Measurements from ENCODE around the gene SYCP2L.
"Not testable (repeated sequence)": the region's sequence is repeated elsewhere in the genome, so short reads cannot be mapped to it uniquely, and the experiment has no call there.

SYCP2L gene

DNA sequence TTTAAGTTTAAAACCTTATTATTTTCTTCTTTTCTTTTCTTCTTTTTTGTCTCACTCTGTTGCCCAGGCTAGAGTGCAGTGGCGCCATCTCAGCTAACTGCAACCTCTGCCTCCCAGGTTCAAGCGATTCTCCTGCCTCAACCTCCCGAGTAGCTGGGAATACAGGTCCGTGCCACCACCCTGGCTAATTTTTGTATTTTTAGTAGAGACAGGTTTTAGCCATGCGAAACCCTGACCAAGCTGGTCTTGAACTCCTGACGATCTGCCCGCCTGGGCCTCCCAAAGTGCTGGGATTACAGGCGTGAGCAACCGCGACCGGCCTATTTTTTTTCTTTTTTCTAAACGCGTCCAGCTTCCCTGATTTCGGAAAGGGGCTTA, 4.6 kb upstream of the SYCP2L start:
- not testable (repeated sequence) for DNase-seq

DNA sequence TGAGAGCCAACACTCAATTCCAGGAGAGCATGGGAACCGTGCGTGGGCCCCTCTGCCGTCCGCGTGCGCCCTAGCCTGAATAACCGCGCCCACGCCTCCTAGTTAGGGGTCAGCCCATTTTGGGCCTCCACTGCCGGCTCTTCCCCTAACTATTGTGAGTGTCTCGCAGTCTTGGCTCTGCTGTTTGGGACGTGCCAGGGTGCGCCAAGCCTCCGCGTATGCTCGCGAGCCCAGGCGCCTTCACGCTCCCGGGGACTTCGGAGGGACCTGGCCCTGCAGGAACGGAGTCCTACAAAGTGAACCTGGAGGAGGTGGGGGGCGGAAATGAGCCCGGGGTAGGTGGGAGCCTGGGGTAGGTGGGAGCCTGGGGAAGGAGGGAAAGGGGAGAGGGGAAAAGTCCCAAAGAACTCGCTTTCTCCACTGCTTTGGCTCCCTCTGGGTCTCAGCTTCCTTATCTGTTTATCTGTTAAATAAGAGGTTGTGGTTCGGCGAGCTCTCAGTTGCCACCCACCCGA, 4.1 kb upstream of the SYCP2L start:
- DNase-seq = no peak

DNA sequence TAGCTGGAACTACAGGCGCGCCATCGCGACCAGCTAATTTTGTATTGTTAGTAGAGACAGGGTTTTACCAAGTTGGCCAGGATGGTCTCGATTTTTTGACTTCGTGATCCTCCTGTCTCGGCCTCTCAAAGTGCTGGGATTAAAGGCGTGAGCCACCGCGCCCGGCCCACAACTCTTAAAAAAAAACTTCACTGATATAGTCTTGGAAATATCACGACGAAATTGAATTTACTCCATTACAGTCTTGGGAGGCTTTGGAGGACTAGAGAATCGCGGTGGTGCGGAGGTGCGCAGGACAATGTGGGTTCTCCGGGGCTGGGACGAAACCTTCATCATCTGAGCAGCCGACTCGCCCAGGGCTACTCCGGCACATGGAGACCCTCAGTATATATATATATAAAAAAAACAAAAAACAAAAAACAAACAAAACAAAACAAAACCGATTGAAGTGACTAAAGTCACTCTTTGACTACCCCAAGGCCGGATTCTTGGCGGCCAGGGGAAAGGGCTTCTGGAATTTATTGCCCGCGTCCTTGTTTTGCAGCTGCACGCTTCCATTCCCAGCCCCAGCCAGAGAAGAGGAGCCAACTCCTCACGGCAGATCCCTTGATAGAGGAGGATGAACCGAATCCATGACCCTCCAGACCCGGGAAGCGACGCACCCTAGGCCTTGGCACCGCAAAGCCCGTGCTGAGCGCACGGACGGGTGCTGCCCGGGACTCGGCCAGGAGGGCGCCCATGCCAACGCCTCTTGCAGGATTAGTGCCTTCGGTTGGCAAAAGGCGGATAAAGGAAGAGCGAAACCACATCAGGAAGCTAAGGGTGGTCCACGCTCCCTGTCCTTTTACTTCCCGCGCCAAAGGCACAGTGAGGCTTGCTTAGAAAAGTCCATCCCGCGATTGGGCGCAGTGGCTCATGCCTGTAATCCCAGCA, 3.3 kb upstream of the SYCP2L start:
- DNase-seq = no peak

DNA sequence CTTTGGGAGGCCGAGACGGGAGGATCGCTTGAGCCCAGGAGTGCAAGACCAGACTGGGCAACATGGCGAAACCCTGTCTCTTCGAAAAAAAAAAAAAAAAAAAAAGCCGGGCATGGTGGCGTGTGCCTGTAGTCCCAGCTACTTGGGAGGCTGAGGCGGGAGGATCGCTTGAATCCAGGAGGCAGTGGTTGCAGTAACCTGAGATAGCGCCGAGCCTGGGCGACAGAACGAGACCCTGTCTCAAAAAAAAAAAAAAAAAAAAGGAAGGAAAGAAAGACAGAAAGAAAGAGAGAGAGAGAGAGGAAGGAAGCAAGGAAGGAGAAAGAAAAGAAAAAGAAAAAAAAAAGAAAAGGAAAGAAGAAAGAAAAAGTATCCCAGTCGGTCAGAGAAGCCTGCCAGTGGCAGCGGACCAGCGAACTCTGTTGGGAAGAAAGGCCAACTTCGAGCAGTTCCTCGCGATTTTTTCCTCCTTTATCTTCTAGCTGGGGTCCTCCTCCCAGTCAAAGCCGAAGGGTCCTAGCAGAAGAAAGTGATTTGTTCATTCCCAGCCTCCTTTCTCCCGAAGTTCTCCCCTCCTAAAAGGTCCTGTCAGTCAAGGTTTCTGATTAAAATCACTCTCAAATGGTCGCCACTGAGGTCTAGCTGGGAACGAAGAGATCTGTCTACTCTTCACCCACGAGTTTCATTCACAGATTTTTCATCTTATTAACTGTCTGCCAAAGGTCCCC, 2.4 kb upstream of the SYCP2L start:
- no peak for DNase-seq

DNA sequence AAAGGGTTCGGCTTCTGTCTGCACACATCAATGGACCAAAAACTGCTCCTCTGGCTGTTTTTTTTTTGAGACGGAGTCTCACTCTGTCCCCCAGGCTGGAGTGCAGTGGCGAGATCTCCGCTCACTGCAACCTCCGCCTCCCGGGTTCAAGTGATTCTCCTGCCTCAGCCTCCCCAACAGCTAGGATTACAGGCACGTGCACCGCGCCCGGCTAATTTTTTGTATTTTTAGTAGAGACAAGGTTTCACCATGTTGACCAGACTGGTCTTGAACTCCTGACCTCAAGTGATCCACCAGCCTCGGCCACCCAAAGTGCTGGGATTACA, 524 bp upstream of the SYCP2L start:
- DNase-seq = not testable (repeated sequence)

DNA sequence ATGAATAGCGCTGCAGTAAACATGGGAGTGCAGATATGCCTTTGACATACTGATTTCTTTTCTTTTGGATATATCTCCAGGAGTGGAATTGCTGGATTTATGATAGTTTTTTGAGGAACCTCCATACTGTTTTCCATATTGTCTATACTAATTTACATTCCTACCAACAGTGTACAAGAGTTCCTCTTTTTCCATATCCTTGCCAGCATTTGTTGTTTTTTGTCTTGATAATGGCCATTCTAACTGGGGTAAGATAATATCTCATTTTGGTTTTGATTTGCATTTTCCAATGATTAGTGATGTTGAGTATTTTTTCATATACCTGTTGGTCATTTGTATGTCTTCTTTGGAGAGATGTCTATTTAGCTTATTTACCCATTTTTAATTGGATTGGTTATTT, 3.3 kb downstream of the SYCP2L start:
- DNase-seq = no peak

DNA sequence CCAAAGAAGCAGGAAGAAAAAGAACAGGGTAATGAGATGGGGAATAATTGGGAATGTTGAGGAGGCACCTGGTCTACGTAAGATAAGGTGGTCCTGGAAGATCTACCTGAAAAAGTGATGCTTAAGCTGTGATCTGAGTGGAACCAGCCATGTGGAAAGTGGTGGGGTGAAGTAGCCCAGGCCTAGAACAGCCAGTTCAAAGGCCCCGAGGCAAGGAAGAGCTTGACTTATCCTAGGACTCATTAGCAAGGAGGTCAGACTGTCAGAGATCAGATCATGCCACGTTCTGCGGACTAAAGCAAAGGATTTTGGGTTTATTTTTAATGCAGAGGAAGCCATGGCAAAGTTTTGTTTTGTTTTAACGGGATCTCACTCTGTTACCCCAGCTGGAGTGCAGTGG, 5.1 kb downstream of the SYCP2L start:
- DNase-seq = no peak

DNA sequence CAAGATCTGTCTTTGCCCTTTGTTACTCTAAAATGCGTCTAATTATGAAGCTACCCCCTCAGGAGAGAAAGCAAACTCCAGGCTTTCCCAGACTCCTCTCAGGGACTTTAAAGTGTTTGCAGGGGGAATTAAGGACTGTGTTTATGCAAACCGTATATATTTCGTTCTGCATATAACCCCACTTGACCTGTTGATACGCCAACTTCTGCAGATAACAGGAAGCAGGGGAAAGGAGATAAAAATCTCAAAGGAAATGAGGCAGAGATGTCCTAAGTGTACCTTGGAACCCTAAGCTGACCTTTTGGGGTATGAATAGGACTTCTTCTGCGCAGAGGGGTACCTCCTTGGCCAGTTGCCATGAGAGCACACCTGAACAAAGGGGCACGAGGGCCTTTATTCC, 8.1 kb downstream of the SYCP2L start:
- no peak for DNase-seq

DNA sequence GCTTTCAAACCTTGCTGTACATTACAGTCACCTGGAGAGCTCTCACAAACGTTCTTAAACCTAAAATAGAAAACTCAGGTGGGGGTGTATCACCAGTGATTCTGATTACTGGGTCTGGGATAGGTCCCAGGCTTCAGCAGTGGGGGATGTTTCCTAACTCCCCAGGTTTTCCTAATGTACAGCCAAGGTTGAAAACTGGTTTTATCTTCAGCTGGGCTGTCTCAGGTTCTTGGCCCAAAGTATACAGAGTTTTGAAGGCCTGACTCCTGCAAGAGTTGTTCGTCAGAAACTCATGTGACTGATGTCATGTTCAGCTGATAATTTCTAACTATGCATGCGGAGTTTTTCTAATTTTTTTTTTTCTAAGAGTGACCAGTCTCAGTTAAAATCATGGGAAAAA, 9.8 kb downstream of the SYCP2L start:
- no peak for DNase-seq

DNA sequence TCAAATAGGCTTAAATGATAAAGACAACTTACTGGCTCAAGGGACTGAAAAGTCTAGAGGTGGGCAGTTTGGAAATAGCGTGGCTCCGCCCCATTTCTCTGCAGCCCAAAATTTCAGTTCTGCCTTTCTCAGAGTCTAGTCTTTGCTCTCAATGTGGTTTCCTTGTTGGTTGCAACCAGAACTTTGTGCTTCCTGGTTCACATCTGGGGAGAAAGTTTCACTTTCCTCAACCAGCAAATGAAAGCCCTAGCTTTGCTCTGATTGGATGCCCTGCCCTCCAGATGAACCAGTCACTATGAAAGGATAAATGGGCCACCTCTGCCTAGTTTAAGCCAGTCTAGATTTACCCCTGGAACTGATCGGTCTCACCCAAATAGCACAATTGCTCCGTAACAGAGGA, 14.9 kb downstream of the SYCP2L start:
- peak in 1 of 2 donors; percentile 42 for DNase-seq

DNA sequence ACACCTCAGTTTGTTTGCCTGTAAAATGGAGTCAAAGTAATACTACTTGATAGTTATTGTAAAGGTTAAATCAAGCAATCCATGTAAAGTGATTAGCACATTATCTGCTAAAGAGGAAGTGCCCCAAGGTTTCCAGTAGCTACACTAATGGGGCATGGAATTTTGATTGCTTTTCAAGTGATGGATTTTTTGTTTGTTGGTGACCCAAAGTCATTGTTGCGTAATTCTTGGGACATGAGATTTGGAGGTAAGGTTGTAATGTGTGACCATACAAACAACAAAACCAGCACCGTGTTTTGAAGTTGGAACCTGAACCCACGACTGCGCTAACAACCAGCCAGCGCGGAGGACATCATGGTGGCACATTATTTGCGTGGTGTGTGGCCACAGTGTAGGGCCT, 17.2 kb downstream of the SYCP2L start:
- DNase-seq = no peak

DNA sequence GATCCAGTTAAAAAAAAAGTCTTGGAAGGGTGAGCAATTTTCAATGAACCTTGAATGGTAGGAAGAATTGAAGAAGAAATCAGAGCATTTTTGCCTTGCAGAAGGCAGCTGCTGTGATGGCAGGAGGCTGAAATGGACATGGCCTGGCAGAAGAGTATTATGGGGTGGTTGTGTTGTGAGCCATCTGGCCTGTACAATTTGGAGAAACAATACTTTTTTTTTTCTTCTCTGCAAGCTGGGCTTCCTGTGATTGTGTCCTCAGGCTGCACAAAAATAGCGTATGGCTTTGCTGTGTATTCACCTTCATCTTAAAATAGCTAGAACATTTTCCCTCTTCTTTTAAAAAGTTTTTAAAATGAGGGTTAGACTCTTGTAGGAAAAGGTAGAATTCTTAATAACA, 21.4 kb downstream of the SYCP2L start:
- no peak for DNase-seq

DNA sequence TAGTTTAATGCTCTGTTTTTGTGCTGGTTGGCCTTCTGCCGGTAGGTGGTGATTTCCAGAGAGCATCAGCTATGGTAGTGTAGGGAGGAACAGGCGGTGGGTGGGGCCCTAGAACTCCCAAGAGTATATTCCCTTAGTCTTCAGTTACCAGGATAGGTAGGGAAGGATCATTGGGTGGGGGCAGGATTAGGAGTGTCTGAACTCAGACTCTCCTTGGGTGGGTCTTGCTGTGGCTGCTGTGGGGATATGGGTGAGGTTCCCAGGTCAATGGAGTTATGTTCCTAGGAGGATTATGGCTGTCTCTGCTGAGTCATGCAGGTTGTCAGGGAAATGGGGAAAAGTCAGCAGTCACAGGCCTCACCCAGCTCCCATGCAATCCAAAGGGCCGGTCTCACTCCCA, 32.7 kb downstream of the SYCP2L start:
- not testable (repeated sequence) for DNase-seq

DNA sequence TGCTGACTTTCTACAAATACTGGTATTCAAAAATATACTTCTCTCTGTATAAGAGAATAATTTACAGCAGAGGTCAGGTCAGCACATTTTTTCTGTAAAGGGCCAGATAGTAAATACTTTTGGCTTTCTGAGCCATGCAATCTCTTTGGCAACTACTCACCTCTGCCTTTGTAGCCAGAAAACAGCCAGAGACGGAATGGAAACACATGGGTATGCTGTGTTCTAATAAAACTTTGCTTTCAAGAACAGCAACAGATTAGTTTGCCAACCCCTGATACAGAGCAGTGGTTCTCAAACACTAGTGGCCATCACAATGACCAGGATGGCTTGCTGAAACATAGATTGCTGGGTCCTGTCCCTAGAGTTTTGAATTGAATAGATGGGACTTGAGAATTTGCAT, 46.3 kb downstream of the SYCP2L start:
- no peak for DNase-seq

DNA sequence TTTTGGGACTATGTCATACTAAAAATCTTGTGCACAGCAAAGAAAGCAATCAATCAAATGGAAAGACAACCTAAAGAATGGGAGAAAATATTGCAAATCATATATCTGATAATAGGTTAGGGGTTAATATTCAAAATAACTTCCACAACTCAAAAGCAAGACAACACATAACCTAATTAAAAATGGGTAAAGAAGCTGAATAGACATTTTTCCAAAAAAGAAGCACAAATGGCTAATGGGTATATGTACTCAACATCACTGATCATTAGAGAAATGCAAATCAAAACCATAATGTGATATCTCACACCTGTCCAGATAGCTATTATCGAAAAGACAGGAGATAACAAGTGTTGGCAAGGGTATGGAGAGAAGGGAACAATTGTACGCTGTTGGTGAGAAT, 53.0 kb downstream of the SYCP2L start:
- DNase-seq = no peak

DNA sequence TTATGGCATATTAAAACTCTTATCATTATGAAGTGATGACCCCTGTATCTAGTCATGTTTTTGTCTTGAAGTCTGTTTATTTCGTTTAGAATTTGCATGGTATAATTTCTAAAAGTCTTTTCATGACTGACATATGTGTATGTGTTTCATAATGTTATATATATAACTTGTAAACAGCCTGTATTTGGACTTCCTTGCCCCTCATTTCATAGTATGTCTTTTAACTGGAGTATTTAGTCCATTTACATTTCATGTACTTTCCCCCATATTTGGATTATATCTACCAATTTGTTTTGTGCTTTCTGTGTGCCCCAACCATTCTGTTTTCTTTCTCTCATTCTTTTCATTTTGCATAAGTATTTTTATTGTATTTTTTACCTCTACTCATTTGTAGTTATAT, 59.0 kb downstream of the SYCP2L start:
- no peak for DNase-seq

DNA sequence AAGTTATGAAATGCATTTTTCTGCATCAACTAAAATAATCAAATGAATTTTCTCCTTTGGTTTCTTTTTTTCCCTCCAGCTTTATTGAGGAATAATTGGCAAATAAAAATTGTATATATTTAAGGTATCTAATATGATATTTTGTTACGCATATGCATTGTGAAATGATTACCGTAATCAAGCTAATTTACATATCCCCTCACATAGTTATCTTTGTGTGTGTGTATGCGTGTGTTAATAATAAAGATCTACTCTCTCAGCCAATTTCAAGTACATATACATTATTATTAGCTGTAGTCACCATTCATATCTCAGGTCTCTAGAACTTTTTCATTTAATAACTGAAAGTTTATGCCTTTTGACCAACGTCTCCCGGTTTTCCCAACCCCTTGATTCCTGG, 61.1 kb downstream of the SYCP2L start:
- no peak for DNase-seq

DNA sequence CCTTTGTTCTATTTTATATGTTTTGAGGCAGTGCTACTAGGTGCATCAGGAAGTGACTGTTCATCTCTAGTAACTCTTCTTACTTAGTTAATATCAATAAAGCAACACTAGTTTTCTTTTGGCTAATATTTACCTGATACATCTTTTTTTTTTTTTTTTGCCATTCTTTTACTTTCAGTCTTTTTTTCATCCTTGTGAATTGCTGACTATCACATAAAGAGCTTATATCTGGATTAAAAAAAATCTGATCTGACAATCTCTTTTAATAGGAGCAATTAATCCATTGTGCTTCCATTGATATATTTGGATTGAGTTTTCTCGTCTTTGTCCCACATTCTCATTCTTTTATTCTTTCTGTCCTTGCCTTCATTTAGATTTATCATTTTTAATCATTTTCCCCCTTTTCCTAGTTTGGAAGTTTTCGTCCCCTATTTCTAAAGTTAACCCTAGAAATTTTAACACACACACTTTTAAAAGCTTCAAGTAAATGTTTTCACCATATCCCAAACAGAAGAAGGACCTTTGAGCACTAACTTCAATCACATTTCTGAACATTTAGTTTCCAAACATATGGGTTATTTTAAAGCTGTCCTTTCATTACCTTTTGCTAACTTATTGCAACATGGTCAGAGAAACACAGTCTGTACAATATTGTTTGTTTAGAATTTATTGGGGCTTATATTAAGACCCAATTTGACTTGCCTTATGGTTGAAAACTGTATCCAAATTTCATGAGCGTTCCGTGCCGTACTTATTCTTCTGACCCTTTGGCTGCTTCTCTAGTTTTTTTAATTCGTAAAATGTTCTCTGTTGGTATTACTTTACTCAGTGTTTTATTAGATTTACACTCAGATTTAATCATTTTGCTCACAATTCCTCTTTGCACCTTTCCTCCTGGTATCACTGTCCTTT, 63.0 kb downstream of the SYCP2L start:
- no peak for DNase-seq

DNA sequence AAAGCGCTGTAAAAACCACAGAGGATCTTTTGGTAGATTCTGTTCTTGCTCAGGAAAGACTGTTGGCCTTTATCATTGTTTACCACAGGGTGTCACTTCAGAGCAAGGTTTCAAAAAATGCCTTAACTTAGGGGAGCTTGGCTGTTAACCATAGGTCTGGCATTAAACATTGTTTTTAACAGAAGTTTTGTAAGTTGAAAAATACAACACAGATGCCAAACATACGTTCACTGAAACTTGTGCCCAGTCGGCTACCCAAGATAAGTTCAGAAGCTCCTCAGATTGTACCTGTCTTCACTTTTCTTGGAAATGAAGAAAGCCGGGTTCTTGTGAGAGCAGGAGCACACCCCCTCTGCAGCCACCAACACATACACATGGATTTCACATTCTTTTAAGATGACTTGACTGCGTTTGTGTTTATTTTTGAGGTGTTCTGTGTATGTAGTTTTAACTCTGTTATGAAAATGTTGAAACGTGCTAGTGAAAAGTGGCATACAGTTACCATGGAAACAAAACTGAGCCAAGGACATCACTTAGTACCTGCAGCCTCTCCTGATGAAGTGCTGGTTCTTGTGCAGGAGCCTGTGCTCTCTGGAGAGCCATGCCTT, 64.9 kb downstream of the SYCP2L start:
- DNase-seq = no peak

DNA sequence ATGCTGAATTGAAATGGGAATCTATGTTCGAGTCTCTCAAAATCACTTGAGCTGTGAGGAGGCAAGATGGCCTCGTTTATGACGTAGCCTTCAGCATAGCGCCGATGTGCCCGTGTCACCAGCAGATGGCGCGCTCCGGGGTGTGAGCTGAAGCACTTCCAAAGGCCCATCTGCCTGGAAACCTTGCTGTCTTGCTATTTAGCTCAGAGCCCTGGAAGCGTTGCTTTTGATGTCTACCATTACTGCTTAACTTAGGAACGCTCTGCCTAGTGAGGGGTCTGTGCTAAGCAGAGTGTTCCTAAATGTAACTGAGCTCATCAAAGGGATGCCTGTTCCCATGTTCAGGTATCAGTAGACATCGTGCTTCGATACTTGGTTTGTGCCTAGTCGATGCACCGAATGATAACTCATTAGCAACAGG, 67.7 kb downstream of the SYCP2L start:
- peak; percentile 46 to 50 for DNase-seq

DNA sequence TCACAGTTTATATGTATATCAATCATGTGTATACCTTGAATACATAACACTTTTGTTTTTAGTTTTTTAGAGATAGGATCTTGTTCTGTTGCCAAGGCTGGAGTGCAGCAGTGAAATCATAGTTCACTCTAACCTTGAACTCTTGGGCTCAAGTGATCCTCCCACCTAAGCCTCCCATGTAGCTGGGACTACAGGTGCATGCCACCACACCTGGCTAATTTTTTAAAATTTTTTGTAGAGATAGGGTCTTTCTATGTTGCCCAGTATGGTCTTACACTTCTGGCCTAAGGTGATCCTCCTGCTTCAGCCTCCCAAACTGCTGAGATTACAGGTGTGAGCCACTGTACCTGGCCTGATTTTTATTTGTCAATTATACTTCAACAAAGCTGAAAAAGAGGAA, 69.9 kb downstream of the SYCP2L start:
- no peak for DNase-seq

DNA sequence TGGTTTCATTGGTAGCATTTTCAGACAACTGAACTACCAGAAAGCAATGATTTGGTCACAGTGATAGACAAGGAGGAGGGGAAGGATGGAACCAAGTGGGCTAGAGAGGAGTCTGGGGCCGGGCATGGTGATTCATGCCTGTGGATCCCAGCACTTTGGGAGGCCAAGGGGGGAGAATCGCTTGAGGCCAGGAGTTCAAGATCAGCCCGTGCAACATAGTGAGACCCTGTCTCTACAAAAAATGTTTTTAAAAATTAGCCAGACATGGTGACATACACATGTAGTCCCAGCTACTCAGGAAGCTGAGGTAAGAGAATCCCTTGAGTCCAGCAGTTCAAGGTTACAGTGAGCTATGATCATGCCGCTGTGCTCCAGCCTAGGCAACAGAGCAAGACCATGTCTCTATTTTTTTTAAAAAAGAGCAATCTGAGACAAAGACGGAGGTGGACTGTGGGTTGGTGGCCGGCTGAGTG, 70.6 kb downstream of the SYCP2L start:
- no peak for DNase-seq

DNA sequence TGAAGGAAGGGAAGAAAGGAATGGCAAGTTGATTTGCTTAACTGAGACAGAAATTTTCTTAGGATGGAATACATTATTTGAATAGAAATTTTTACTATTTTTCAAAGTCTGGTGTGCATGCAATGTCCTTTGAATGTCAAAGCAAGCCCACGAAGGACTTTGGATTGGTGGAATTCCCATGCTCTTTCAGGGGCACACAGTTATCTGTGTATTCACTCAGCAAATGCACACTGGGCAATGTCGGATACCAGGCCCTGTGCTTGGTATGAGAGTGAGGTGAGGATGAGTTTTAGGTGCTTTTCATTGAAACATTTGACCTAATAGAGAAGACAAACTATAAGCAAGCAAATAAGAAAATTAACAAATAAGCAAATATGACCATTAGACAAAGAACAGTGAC, 73.3 kb downstream of the SYCP2L start:
- no peak for DNase-seq
